ENCODE results near the gene NOS1AP. TPM values are rescaled to one million over a fixed set of nuclear protein-coding genes. Genes with fewer than 3 reads are reported as not detected.

The NOS1AP gene
- total and polyA plus RNA-seq, 9 donors = 0.50 to 4.4 (median 1.5) TPM

- DNase-seq = no peak
- no peaks in the 10 kb centered on the region for H3K9me3 ChIP-seq
- intact Hi-C loops (cut with DNase I) = loop anchor here in 1 of 4 donors (10.0 kb wide), 1 partner anchor 221 kb away; no protein-coding TSS in a partner anchor
- no peak overlapping the region for H3K4me3 ChIP-seq
- TF ChIP-seq POLR2A (IDR thresholded peaks at IDR 0.05) (no peak), CTCF (IDR thresholded peaks at IDR 0.05) (no peak), EP300 (IDR thresholded peaks at IDR 0.05) (no peak)
- no peaks in the 10 kb centered on the region for H3K4me1 ChIP-seq (ENCODE audit: insufficient read depth)
- H3K36me3 ChIP-seq = no peaks in the 10 kb centered on the region
- no peak overlapping the region for H3K27ac ChIP-seq
- no peaks in the 10 kb centered on the region for H3K27me3 ChIP-seq
- WGBS, 3 donors = 88 to 92% (median 89%) methylated on average over 6 of the region's 6 CpGs
Measured at GRCh38 chr1:162275622-162276175, 206.2 kb downstream of the NOS1AP start.

DNA sequence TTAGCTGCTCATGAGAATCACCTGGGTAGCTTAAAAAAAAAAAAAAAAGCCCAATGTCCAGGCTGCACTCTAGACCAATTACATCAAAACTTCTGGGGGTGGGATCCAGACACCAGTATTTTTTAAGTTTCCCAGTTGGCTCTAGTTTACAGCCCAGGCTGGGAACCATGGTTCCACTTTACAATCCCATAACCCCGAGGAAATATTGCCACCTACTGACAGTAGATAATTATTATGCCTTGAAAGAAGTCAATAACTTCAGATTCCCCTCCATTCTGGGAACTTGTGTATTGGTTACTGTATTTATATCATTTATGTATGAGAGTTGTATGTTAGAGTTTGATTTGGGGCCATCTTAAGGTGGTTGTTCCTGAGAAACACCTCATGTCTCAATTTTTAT lies 207.0 kb downstream of the NOS1AP start:
- intact Hi-C loops (cut with DNase I) = loop anchor here in 1 of 4 donors (10.0 kb wide), 1 partner anchor 222 kb away; no protein-coding TSS in a partner anchor
- TF ChIP-seq POLR2A (IDR thresholded peaks at IDR 0.05) (no peak), CTCF (IDR thresholded peaks at IDR 0.05) (no peak), EP300 (IDR thresholded peaks at IDR 0.05) (no peak)
- H3K4me3 ChIP-seq = no peak overlapping the region

DNA sequence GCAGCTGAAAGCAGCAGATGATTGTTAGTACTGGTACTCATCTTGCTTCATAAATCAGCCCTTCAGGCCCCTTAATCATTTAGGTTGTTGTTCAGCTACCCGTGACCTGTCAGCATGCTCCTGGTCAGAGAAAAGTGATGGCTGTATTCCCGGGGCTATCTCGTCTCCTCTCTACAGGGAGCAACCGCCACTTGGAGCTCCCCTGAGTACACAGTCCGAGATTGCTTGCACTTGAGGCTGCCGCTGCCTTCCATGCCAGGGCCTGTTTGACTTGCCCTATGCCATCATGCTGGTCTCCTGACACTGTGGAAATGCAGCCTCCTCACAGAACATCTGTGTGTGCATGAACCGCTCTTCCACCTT lies 209.6 kb downstream of the NOS1AP start:
- H3K9me3 ChIP-seq = no peaks in the 10 kb centered on the region
- WGBS, 3 donors = 45 to 51% (median 47%) methylated on average over 7 of the region's 7 CpGs
- no peak overlapping the region for H3K27ac ChIP-seq
- H3K27me3 ChIP-seq = no peaks in the 10 kb centered on the region
- H3K4me1 ChIP-seq (ENCODE audit: insufficient read depth) = no peaks in the 10 kb centered on the region
- intact Hi-C loops (cut with DNase I) = loop anchor here in 1 of 4 donors (10.0 kb wide), 1 partner anchor 224 kb away; no protein-coding TSS in a partner anchor
- TF ChIP-seq EP300 (IDR thresholded peaks at IDR 0.05) (no peak), CTCF (IDR thresholded peaks at IDR 0.05) (no peak), POLR2A (IDR thresholded peaks at IDR 0.05) (no peak)
- no peak for DNase-seq
- no peak overlapping the region for H3K4me3 ChIP-seq
- H3K36me3 ChIP-seq = no peaks in the 10 kb centered on the region

More for the DNA sequence above, 207.0 kb downstream of the NOS1AP start:
- Histone ChIP-seq H3K36me3 (no peaks in the 10 kb centered on the region), H3K27ac (no peak overlapping the region), H3K27me3 (no peaks in the 10 kb centered on the region), H3K4me1 (ENCODE audit: insufficient read depth) (no peaks in the 10 kb centered on the region), H3K9me3 (no peaks in the 10 kb centered on the region)
- DNase-seq = no peak
- WGBS, 3 donors = 21 to 55% (median 24%) methylated on average over 1 of the region's 1 CpG

DNA sequence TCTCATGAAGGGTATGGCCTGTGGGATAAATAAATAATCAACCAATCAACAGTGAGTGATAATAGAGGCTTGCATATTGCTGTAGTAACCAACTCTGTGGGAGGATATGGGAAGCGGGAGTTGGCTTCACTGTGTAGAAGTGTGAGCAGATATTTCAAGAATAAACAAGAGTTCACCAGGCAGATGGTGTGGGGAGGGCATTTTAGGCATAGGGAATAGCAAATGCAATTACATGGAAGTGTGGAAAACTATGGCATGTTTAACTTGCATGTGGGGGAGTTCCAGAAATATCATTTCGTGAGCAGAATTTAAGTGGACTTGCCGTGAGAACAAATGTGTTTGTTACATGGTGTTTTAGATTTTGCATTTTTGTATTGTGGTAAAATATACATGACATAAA lies 211.9 kb downstream of the NOS1AP start:
- no peaks in the 10 kb centered on the region for H3K9me3 ChIP-seq
- TF ChIP-seq CTCF (IDR thresholded peaks at IDR 0.05) (no peak), POLR2A (IDR thresholded peaks at IDR 0.05) (no peak), EP300 (IDR thresholded peaks at IDR 0.05) (no peak)
- no peaks in the 10 kb centered on the region for H3K4me1 ChIP-seq (ENCODE audit: insufficient read depth)
- no peak for DNase-seq
- no peak overlapping the region for H3K4me3 ChIP-seq
- intact Hi-C loops (cut with DNase I) = no loop called here
- H3K36me3 ChIP-seq = no peaks in the 10 kb centered on the region
- no peak overlapping the region for H3K27ac ChIP-seq
- H3K27me3 ChIP-seq = no peaks in the 10 kb centered on the region
- WGBS, 3 donors = 53 to 68% (median 65%) methylated on average over 3 of the region's 3 CpGs

All from ovary (tissue), 9 donors.